Peyer's patch (tissue), 4 donors: ENCODE data around the gene SNAP25. TPM values are rescaled to one million over a fixed set of nuclear protein-coding genes. Genes with fewer than 3 reads are reported as not detected.

Experiments
- DNase-seq, 3 donors: peaks; one replicate each; pipeline ENCODE4 v3.0.0-alpha.2; 2017 to 2019
- H3K27ac ChIP-seq, 4 donors: fragments of 200-600 bp; sonication (generic); one replicate each; pipeline ENCODE4 v1.5.1; 2016 to 2019
- H3K27me3 ChIP-seq, 2 donors: fragments of 200-600 bp; sonication (generic); one replicate each; pipeline ENCODE4 v1.5.1; 2019
- H3K36me3 ChIP-seq, 3 donors: fragments of 200-600 bp; sonication (generic); one replicate each; pipeline ENCODE4 v1.5.1; 2016 to 2019
- H3K4me1 ChIP-seq, 4 donors: fragments of 200-600 bp; sonication (generic); one replicate each; pipeline ENCODE4 v1.5.1; 2016 to 2019
- H3K4me3 ChIP-seq, 4 donors: fragments of 200-600 bp; sonication (generic); 1 replicate in 3 of 4; 2 replicates in 1 of 4; pipeline ENCODE4 v1.5.1; 2016 to 2019; ENCODE audit warnings: mild to moderate bottlenecking in 1 of 4
- H3K9me3 ChIP-seq, 4 donors: fragments of 200-600 bp; sonication (generic); one replicate each; pipeline ENCODE4 v1.5.1; 2016 to 2019; ENCODE audit warnings: mild to moderate bottlenecking in 1 of 4
- CTCF ChIP-seq, 6 experiments: fragments of 450-650 bp in 4 of 6; fragments of 200-600 bp in 2 of 6; sonication (generic) in 1 of 6; IDR thresholded peaks; one replicate each; pipeline ENCODE4 v1.5.1; 2017 to 2019; ENCODE audit warnings: antibody characterized with exemption in 6 of 6, mild to moderate bottlenecking in 3 of 6, moderate library complexity in 1 of 6
- POLR2A ChIP-seq, 2 donors: fragments of 450-650 bp; IDR thresholded peaks; one replicate each; pipeline ENCODE4 v1.5.1; 2017; ENCODE audit warnings: antibody characterized with exemption in 2 of 2, mild to moderate bottlenecking in 2 of 2, moderate library complexity in 2 of 2
- total RNA-seq, 4 donors: library from RNA; depleted of rRNA; stranded (reverse); fragments of >200 nt; gene quantifications; one replicate each; pipeline ENCODE4 v1.1.0, GENCODE V29; 2016

Gene SNAP25
- 1 to 10 TPM in 3 of 4 donors, not detected in 1; 1.2 to 2.5 (median 1.6) TPM for total RNA-seq

DNA sequence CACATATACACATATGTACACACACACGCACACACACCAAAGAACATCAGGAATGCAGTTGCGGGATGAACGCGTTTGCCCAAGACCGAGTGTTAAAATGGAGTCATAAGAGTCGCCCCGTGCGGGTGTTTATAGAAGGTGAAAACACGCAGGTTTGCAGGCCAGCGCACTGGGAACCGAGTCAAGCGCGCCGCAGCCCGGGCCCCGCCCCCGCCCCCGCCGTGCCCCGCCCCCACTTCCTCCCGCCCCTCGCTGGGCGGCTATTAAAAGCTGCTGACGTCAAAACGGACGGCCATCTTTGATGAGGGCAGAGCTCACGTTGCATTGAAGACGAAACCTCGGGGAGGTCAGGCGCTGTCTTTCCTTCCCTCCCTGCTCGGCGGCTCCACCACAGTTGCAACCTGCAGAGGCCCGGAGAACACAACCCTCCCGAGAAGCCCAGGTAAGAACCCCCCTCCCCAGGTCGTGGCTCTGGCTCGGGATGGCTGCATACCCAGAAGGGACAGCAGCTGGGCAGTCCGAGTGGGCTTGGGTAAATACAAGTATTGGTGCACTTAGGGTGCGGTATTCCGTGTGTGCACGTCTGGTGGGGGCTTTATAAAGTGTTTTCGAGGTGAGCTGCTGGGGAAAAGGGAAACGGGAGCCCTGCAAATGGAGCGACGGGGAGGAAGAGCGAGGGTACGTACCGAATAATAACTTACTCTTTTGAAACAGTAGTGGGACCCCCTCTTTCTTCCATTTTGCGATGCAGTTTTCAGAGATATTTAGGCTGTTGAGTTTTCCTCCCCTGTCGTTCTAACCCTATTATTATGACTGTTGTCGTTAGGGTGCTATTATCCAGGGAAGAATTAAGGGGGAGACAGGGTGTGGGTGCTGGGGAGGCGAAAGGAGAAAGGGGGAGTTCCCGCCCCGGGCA, at the start of gene SNAP25:
Gene SNAP25, plus strand, starts transcription at position 295 of the 916 bp plus-strand sequence. CDS start 56,662 bp downstream, outside the sequence.
- peaks cover 0 to 5% (median 2%) of the 10 kb centered on the region in 4 donors for H3K4me1 ChIP-seq
- peak in 1 of 3 donors; percentile 16 for DNase-seq
- no peaks in the 10 kb centered on the region for H3K9me3 ChIP-seq
- H3K27ac ChIP-seq, result peak within 1 kb of the TSS in 1 of 4 donors; percentile 42
- H3K4me3 ChIP-seq, result peak within 1 kb of the TSS in 3 of 4 donors; percentile 5 to 30 (median 16)
- no peaks in the 10 kb centered on the region for H3K36me3 ChIP-seq
- no peak for TF ChIP-seq POLR2A (IDR thresholded peaks at IDR 0.05)
- TF ChIP-seq CTCF (IDR thresholded peaks at IDR 0.05), result no peak
- peaks cover 0 to 13% of the 10 kb centered on the region in 2 donors for H3K27me3 ChIP-seq

GRCh38 chr20:10169752-10170151, 48.9 kb upstream of the SNAP25 start:
- H3K36me3 ChIP-seq, result no peaks in the 10 kb centered on the region
- H3K27me3 ChIP-seq, result no peaks in the 10 kb centered on the region
- no peaks in the 10 kb centered on the region for H3K9me3 ChIP-seq
- no peak for DNase-seq
- TF ChIP-seq POLR2A (IDR thresholded peaks at IDR 0.05) (no peak), CTCF (IDR thresholded peaks at IDR 0.05) (no peak)
- peaks cover 0 to 8% (median 0%) of the 10 kb centered on the region in 4 donors for H3K4me1 ChIP-seq
- no peak overlapping the region for H3K27ac ChIP-seq
- H3K4me3 ChIP-seq, result no peak overlapping the region

DNA sequence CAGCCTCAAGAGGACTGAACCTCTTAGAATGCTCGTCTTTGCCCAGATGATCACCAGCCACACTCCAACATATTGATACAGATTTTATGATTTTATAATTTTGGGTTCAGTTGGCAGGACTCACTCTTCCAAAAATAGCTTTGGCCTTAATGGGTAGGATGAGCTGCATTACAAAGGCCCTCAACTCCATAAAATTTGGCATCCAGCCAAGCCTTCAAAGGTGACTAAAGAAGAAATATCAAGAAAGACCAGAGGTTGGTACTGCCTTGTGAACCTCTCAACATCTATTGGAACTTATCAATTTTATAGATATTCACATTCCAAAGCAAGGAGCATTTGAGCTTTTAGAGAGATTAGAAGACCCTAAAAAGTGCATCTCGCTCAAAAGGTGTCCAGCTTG, 48.4 kb upstream of the SNAP25 start:
- Histone ChIP-seq H3K4me3 (no peak overlapping the region), H3K9me3 (no peaks in the 10 kb centered on the region), H3K36me3 (no peaks in the 10 kb centered on the region), H3K27me3 (no peaks in the 10 kb centered on the region), H3K27ac (no peak overlapping the region), H3K4me1 (peaks cover 0 to 8% (median 0%) of the 10 kb centered on the region in 4 donors)
- TF ChIP-seq CTCF (IDR thresholded peaks at IDR 0.05) (no peak), POLR2A (IDR thresholded peaks at IDR 0.05) (no peak)
- DNase-seq, result no peak

GRCh38 chr20:10171864-10172751, 46.5 kb upstream of the SNAP25 start:
- TF ChIP-seq CTCF (IDR thresholded peaks at IDR 0.05) (no peak), POLR2A (IDR thresholded peaks at IDR 0.05) (no peak)
- no peaks in the 10 kb centered on the region for H3K36me3 ChIP-seq
- H3K4me3 ChIP-seq, result peak overlapping the region in 2 of 4 donors; percentile 38 to 46
- no peak overlapping the region for H3K27ac ChIP-seq
- peak in 2 of 3 donors; percentile 48 to 58 for DNase-seq
- no peaks in the 10 kb centered on the region for H3K27me3 ChIP-seq
- peaks cover 0 to 8% (median 0%) of the 10 kb centered on the region in 4 donors for H3K4me1 ChIP-seq
- no peaks in the 10 kb centered on the region for H3K9me3 ChIP-seq

GRCh38 chr20:10172998-10173655, 45.5 kb upstream of the SNAP25 start:
- H3K4me3 ChIP-seq, result no peak overlapping the region
- TF ChIP-seq CTCF (IDR thresholded peaks at IDR 0.05) (no peak), POLR2A (IDR thresholded peaks at IDR 0.05) (no peak)
- no peak overlapping the region for H3K27ac ChIP-seq

More at GRCh38 chr20:10172998-10173655, 45.5 kb upstream of the SNAP25 start:
- H3K36me3 ChIP-seq, result no peaks in the 10 kb centered on the region
- H3K9me3 ChIP-seq, result no peaks in the 10 kb centered on the region
- DNase-seq, result no peak
- H3K4me1 ChIP-seq, result peaks cover 0 to 8% (median 0%) of the 10 kb centered on the region in 4 donors
- no peaks in the 10 kb centered on the region for H3K27me3 ChIP-seq
